ENCODE measurements around the gene OSGEP. TPM values are rescaled to one million over a fixed set of nuclear protein-coding genes. Genes with fewer than 3 reads are reported as not detected.
A peak's percentile ranks its signal among the peaks of the same experiment; 100 is the strongest.

The OSGEP gene
- total RNA-seq, 4 donors from 2014 or later, result 58.3 to 112 (median 102) TPM

GRCh38 chr14:20478894-20479293, 24.3 kb upstream of the OSGEP start:
- Histone ChIP-seq H3K4me3 (no peak overlapping the region), H3K27ac (no peak overlapping the region), H3K4me1 (peaks cover 0 to 19% (median 9%) of the 10 kb centered on the region in 4 donors), H3K9me3 (no peaks in the 10 kb centered on the region), H3K27me3 (no peaks in the 10 kb centered on the region), H3K36me3 (peaks cover 0 to 38% (median 0%) of the 10 kb centered on the region in 3 donors)
- DNase-seq, result no peak
- TF ChIP-seq, protein P1, sequence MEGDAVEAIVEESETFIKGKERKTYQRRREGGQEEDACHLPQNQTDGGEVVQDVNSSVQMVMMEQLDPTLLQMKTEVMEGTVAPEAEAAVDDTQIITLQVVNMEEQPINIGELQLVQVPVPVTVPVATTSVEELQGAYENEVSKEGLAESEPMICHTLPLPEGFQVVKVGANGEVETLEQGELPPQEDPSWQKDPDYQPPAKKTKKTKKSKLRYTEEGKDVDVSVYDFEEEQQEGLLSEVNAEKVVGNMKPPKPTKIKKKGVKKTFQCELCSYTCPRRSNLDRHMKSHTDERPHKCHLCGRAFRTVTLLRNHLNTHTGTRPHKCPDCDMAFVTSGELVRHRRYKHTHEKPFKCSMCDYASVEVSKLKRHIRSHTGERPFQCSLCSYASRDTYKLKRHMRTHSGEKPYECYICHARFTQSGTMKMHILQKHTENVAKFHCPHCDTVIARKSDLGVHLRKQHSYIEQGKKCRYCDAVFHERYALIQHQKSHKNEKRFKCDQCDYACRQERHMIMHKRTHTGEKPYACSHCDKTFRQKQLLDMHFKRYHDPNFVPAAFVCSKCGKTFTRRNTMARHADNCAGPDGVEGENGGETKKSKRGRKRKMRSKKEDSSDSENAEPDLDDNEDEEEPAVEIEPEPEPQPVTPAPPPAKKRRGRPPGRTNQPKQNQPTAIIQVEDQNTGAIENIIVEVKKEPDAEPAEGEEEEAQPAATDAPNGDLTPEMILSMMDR (IDR thresholded peaks at IDR 0.05), result no peak
- no peak for TF ChIP-seq POLR2A (IDR thresholded peaks at IDR 0.05)

DNA sequence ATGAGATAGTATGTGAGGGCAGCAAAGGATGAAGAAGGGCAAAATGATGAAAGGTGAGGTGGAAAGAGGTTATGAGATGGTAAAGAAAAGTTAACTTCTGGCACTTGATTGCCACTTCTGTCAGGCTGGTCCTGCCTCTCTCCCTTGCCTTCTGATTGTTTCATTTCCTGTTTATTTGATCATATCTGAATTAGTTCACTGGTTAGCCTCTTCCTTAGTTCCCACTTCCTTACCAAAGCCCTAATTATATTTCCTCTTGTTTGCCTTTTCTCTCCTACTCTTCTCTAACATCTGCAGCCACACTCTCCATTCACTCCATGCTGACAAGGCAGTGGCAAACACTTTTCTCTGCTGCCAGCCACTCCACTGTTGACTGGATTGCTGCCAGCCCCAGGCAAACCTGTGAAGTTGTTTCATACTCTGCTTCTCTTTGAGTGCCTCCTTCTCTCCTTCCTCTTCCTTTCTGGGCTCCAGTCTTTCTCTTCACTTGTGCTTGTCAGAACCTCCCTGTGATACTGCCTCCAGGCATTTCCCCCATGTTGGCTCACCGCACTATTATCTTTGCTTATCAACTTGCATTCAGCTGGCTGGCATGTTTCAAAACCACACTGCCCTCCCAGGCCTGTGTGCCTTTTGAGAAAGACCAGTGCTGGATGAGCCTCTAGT, 22.7 kb upstream of the OSGEP start:
- peak in 1 of 3 donors; percentile 37 for DNase-seq
- Histone ChIP-seq H3K27ac (peak overlapping the region; percentile 11 to 75 (median 45)), H3K9me3 (no peaks in the 10 kb centered on the region), H3K4me1 (peaks cover 0 to 19% (median 9%) of the 10 kb centered on the region in 4 donors), H3K27me3 (no peaks in the 10 kb centered on the region), H3K36me3 (peaks cover 0 to 54% (median 0%) of the 10 kb centered on the region in 3 donors), H3K4me3 (no peak overlapping the region)
- TF ChIP-seq, protein P1 (IDR thresholded peaks at IDR 0.05), result no peak
- no peak for TF ChIP-seq POLR2A (IDR thresholded peaks at IDR 0.05)

- no peaks in the 10 kb centered on the region for H3K27me3 ChIP-seq
- TF ChIP-seq, protein P1 (IDR thresholded peaks at IDR 0.05), result no peak
- no peak for TF ChIP-seq POLR2A (IDR thresholded peaks at IDR 0.05)
- H3K4me1 ChIP-seq, result peaks cover 0 to 20% (median 11%) of the 10 kb centered on the region in 4 donors
- H3K27ac ChIP-seq, result peak overlapping the region; percentile 11 to 75 (median 30)
- H3K36me3 ChIP-seq, result peaks cover 0 to 54% (median 0%) of the 10 kb centered on the region in 3 donors
- no peak overlapping the region for H3K4me3 ChIP-seq
- DNase-seq, result no peak
- no peaks in the 10 kb centered on the region for H3K9me3 ChIP-seq
Observed at GRCh38 chr14:20476776-20477175, 22.2 kb upstream of the OSGEP start.

DNA sequence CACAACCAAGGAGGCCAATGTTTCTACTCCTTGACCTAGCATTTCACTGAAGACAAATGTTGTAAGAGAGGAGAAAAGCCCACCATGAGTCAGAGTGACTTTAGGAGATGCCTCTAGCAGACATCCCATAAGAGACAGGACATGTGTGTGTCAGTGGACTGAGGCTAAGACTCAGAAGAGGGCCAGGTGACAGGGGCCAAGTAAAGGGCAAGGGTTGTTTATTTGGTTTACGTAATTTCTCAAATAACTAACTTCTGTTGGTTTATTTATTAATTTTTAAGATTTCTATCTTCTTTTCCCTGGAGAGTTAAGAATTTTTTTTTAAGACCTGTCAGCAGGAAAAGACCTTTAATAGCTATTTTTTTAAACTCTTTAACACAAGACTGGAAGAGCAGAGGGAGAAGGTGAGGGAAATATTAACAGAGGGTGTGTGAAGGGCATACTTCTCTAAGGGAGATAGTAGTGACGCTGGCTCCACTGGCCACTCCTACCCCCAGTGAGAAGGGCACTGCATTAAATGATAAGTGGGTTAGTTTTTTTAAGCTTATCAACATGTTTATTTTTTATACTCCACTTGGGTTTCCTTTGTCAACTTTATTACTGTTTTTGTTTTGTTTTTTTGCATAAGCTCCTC, 18.0 kb upstream of the OSGEP start:
- Histone ChIP-seq H3K27ac (no peak overlapping the region), H3K4me3 (no peak overlapping the region), H3K9me3 (no peaks in the 10 kb centered on the region), H3K4me1 (peaks cover 0 to 21% (median 16%) of the 10 kb centered on the region in 4 donors), H3K36me3 (peaks cover 0 to 52% (median 0%) of the 10 kb centered on the region in 3 donors), H3K27me3 (no peaks in the 10 kb centered on the region)
- no peak for TF ChIP-seq POLR2A (IDR thresholded peaks at IDR 0.05)
- TF ChIP-seq, protein P1 (IDR thresholded peaks at IDR 0.05), result no peak
- no peak for DNase-seq

GRCh38 chr14:20470603-20470901, 15.9 kb upstream of the OSGEP start:
- Histone ChIP-seq H3K4me1 (peaks cover 0 to 12% (median 6%) of the 10 kb centered on the region in 4 donors), H3K27ac (peak overlapping the region; percentile 83 to 96 (median 92)), H3K9me3 (no peaks in the 10 kb centered on the region), H3K4me3 (peak overlapping the region; percentile 73 to 88 (median 82)), H3K36me3 (peaks cover 0 to 32% (median 0%) of the 10 kb centered on the region in 3 donors), H3K27me3 (no peaks in the 10 kb centered on the region)
- DNase-seq, result no peak
- TF ChIP-seq, protein P1 (IDR thresholded peaks at IDR 0.05), result no peak
- no peak for TF ChIP-seq POLR2A (IDR thresholded peaks at IDR 0.05)
